GM19025 (cell line): ENCODE results near the gene ARL3.

ENCODE experiments used
- ATAC-seq: cut with Tn5 transposase; IDR thresholded peaks from one replicate; pipeline ENCODE4 v1.9.1; 2021; ENCODE audit warnings: mild to moderate bottlenecking, low read depth, moderate library complexity; ENCODE audit not compliant: unreplicated experiment

Gene ARL3

DNA sequence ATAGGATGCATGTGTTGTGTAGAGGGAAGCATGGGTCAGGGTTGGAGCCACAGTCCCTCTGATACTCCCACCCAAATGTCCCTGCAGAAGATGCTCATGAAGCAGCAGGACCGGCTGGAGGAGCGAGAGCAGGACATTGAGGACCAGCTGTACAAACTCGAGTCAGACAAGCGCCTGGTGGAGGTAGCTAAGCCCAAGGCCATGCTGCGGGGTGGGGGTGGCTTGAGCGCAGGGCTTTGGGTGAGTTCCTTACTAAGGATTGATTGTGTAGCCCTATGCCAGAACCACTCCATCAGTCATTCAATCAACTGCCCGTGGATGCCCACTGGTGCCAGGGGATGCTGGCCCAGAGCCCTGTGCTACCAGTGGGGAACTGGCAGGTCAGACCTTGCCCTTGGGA lies 59.6 kb downstream of the ARL3 start:
- no peak for ATAC-seq

GRCh38 chr10:102653060-102653459 lies 61.1 kb downstream of the ARL3 start:
- no peak for ATAC-seq

- no peak for ATAC-seq
These were observed 61.9 kb downstream of the ARL3 start for GRCh38 chr10:102652170-102652916.

- ATAC-seq = no peak
These were observed 62.6 kb downstream of the ARL3 start for GRCh38 chr10:102651455-102652169.

GRCh38 chr10:102650655-102651454 lies 63.3 kb downstream of the ARL3 start:
- ATAC-seq = no peak

DNA sequence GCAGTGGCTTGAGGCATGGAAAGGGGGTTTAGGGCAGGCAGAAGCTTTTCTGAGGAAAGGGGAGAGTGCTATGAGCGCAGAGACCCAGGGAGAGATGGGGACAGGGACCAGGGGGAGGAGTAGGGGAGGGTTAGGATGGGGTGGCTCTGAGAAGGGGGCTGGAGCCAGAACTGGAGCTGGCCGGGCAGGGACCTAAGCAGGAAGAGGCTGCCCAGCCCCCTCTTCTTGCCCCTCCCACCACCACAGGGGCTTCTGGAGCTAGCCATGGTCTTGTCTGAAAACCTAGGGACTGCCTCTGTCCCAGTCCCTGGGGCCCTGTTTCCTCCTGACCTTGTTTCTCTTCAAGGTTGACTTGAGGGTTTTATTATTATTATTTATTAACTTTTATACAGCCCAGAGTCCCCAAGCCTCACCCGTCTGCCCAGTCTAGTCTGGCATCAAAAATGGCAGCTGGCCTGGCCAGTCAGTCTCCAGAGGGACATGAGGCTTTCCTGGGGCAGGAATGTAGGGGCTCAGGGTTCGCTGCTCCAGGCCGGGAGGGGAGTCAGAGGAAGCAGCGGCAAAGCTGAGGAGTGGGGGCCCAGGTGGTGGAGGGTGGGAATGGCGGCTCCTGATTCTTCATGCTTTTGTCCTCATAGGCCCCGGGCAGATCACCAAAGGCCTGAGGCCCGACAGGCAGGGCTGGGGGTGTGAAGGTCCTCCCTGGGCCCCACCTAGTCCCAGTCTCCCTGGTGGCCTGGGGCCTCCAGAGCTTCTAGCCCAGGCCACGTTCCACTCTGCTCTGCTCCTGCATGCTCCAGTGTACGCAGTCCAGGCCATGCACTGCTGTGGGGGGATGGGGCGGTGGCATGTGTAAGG lies 64.2 kb downstream of the ARL3 start:
- no peak for ATAC-seq

DNA sequence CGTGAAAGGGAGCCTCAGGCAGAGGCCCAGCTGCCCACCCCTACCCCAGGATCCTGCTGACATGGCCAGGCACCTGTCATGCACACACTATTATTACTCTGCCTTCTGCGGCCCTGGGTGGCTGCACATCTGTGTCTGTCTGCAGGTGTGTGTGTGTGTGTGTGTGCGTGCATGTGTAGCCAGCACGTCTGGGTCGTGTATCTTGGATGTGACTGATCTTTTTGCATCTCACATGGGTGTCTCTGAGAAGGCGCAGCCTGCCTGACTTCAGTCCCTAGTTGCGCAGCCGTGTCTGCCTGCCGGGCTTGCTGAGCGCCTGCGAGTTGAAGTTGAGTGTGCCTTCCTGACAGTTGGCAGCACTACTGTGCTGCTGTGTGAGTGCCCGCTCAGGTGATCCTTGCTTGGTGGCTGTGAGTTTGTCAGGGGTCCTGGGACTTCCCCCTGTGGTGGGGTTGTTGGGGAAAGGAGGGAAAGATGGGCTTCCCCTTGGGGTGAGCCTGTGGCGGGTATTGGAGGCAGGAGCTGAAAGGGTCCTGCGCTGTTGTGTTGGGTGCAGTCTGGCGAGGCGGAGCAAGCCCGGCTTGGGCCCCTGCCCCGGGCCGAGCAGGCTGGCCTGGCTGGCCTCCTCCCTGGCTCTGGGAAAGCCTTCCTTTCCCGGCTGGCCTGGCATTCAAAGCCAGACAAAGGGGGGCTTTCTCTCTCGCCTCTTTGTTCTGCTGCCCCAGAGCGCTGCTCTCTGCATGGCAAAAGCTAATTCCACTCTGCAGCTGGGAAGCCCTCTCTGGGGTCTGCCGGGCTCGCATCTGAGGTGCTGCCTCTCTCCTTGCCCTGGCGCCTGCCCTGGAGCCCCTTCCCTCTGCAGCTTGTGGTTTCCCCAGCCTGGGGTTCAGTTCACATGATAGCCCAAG lies 65.1 kb downstream of the ARL3 start:
- no peak for ATAC-seq

- no peak for ATAC-seq
These were observed 65.8 kb downstream of the ARL3 start for GRCh38 chr10:102648269-102648888.

DNA sequence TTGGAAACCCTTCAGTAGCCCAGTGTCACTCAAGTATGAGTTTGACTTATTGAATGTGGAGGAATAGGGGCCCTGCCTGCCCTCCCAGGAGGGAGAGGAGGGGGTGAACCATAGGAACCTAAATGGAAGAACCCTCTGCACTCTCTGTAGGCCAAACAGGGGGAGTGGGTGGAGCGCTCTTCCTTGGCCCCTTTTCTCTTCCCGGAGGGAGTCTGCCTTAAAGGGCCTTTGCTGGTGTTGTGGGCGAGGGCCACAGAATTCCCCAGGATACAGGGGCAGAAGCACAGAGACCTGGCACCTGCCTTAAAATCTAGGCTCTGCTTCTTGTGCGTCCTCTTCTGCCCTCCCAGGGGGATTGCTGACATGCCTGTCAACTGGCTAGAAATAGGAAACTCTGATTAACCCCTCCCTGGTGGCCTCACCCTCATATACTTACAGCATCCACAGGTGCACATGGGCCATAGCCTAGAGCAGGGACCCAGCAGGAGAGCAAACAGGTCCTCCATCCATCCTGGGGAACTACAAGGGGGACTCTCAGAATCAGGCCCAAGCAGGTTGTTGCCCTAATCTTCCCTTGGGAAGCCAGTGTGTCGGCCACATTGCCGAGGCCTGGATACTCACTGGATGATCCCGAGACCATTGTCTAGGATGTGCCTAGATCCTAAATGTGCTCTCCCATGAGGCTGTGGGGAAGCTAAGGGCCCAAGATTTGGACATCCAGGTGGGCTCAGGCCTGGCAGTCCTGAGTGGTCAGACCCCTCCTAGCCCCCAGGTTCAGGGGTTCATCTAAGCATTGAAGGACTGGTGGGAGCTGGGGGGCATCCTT lies 66.5 kb downstream of the ARL3 start:
- ATAC-seq = no peak

GRCh38 chr10:102646610-102647442 lies 67.4 kb downstream of the ARL3 start:
- ATAC-seq = no peak

DNA sequence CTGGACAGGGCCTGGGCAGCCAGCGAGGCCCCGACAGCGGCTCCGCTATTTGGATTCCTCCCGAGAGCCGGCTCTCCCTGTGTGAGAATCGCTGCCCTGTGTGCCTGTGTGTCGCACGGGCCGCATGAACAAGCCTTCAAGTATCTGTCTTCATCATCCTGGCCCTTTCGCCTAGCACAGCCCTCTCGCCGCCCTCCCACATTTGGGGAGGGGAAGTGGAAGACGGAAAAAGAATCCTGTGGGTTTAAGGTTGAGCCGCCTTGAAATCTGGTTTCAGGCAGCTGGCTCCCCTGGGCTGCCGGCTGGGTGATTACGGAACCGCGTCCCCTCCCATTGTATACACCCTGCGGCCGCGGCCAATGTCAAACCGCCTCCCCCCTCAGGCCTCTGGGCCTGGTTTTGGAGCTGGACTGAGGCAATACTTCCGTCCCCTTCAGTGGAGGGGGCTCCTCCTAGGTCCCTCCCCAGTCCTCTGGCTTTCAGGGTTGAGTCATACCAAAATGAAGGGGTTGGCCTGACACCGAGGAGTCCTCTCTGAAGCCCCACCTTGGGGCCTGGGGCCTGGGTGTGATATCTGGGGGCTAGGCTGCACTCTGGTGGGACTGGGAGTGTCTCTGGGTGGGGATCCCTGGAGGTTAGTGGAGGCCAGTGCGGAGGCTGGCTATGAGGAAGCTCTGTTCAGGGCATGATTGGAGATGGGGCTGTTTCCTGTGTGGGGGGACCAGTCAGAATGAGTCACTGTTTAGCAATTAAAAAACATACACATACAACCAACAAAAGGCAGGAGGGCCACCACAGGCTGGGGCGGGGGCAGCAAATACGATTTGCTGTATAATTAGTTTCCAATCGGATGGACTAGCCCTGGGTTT lies 68.2 kb downstream of the ARL3 start:
- peak; percentile 26 for ATAC-seq

- no peak for ATAC-seq
These were observed 68.8 kb downstream of the ARL3 start for GRCh38 chr10:102645388-102645740.

GRCh38 chr10:102644646-102645387 lies 69.4 kb downstream of the ARL3 start:
- ATAC-seq = no peak

- peak; percentile 15 for ATAC-seq
These were observed 70.0 kb downstream of the ARL3 start, which contains the start of gene TRIM8 for GRCh38 chr10:102644066-102644645. TRIM8 (plus strand) TSS chr10:102644479; CDS start chr10:102644618, 139 bp downstream.
